D721Med (cell line): ENCODE data around the gene PLA2G7.
"Not testable (repeated sequence)": the region's sequence is repeated elsewhere in the genome, so short reads cannot be mapped to it uniquely, and the experiment has no call there.

Experiments
- DNase-seq: peaks from one replicate; pipeline ENCODE4 v3.0.0; 2011; ENCODE audit warnings: low spot score; ENCODE audit not compliant: insufficient read length
- FAIRE-seq: peaks from 2 replicates; lab custom pipeline; 2011; peaks lifted over from hg19 to GRCh38; lab: Jason Lieb, UNC
- CTCF ChIP-seq: IDR thresholded peaks from 2 replicates; pipeline ENCODE4 v1.5.1; 2012; ENCODE audit warnings: mild to moderate bottlenecking, control low read depth; ENCODE audit not compliant: insufficient read depth; ENCODE audit errors: missing control alignments

Gene PLA2G7

GRCh38 chr6:46734867-46735719, at the start of gene PLA2G7:
Gene PLA2G7, minus strand, starts transcription at chr6:46735375. Its CDS starts 12,484 bp downstream, at chr6:46722891.
- DNase-seq: peak; percentile 35
- FAIRE-seq: no peak
- no peak for TF ChIP-seq CTCF

GRCh38 chr6:46784535-46784934, 49.4 kb upstream of the PLA2G7 start:
- no peak for DNase-seq
- no peak for TF ChIP-seq CTCF
- no peak for FAIRE-seq

- DNase-seq (peak; percentile 25), FAIRE-seq (no peak)
- TF ChIP-seq CTCF: peak; percentile 89
These were observed 46.6 kb upstream of the PLA2G7 start for GRCh38 chr6:46781478-46782378.

- no peak for FAIRE-seq
- TF ChIP-seq CTCF: no peak
- no peak for DNase-seq
These were observed 42.5 kb upstream of the PLA2G7 start for GRCh38 chr6:46777476-46778346.

- FAIRE-seq (no peak), DNase-seq (no peak)
- no peak for TF ChIP-seq CTCF
These were observed 41.0 kb upstream of the PLA2G7 start for GRCh38 chr6:46776070-46776712.

- not testable (repeated sequence) for DNase-seq, FAIRE-seq
These were observed 39.6 kb upstream of the PLA2G7 start for GRCh38 chr6:46774736-46775135.
